ENCODE results near the gene OR52N5. TPM values are rescaled to one million over a fixed set of nuclear protein-coding genes. Genes with fewer than 3 reads are reported as not detected.

OR52N5 gene
- total and polyA plus RNA-seq, 4 donors = not detected

GRCh38 chr11:5737091-5737490, 46.1 kb downstream of the OR52N5 start:
- ATAC-seq (ENCODE audit: insufficient read depth, low FRiP score) (no peak), DNase-seq (peak in 1 of 3 donors; percentile 4)

GRCh38 chr11:5736396-5736795, 46.8 kb downstream of the OR52N5 start, which contains the start of gene OR56B1:
Gene OR56B1, plus strand, starts transcription at chr11:5736448. Its CDS starts 69 bp downstream, at chr11:5736517.
- peaks cover 0 to 2% (median 1%) of the 10 kb centered on the region in 4 donors for H3K9me3 ChIP-seq (ENCODE audit: control insufficient read depth in 4 of 4, insufficient read depth in 3 of 4, low read length in 3 of 4)

More at GRCh38 chr11:5737091-5737490, 46.1 kb downstream of the OR52N5 start:
- Histone ChIP-seq H3K27me3 (ENCODE audit: control insufficient read depth in 3 of 3, insufficient read depth in 3 of 3, low read length in 2 of 3) (no peaks in the 10 kb centered on the region), H3K36me3 (ENCODE audit: control insufficient read depth in 4 of 4, insufficient read depth in 4 of 4, low read length in 4 of 4) (no peaks in the 10 kb centered on the region), H3K4me3 (no peak overlapping the region), H3K9ac (ENCODE audit: insufficient read depth in 1 of 2, low read length in 2 of 2) (no peak overlapping the region), H3K9me3 (ENCODE audit: control insufficient read depth in 4 of 4, insufficient read depth in 3 of 4, low read length in 3 of 4) (peaks cover 0 to 6% (median 1%) of the 10 kb centered on the region in 4 donors), H3K27ac (ENCODE audit: low read depth in 1 of 2, low read length in 1 of 2) (no peak overlapping the region), H3K4me1 (ENCODE audit: control insufficient read depth in 5 of 5, insufficient read depth in 5 of 5, low read length in 5 of 5) (no peaks in the 10 kb centered on the region)
- TF ChIP-seq CTCF (IDR thresholded peaks at IDR 0.05; ENCODE audit: control extremely low read depth, extremely low read depth) = no peak

GRCh38 chr11:5727691-5728090, 55.5 kb downstream of the OR52N5 start:
- TF ChIP-seq CTCF (IDR thresholded peaks at IDR 0.05; ENCODE audit: control extremely low read depth, extremely low read depth) = no peak
- 95 to 97% methylated on average over 1 of the region's 1 CpG for WGBS, 2 donors
- ATAC-seq (ENCODE audit: insufficient read depth, low FRiP score) = no peak
- no peaks in the 10 kb centered on the region for H3K27me3 ChIP-seq (ENCODE audit: control insufficient read depth in 3 of 3, insufficient read depth in 3 of 3, low read length in 2 of 3)
- no peak overlapping the region for H3K9ac ChIP-seq (ENCODE audit: insufficient read depth in 1 of 2, low read length in 2 of 2)
- no peaks in the 10 kb centered on the region for H3K9me3 ChIP-seq (ENCODE audit: control insufficient read depth in 4 of 4, insufficient read depth in 3 of 4, low read length in 3 of 4)
- no peak overlapping the region for H3K4me3 ChIP-seq
- H3K4me1 ChIP-seq (ENCODE audit: control insufficient read depth in 5 of 5, insufficient read depth in 5 of 5, low read length in 5 of 5) = no peaks in the 10 kb centered on the region
- no peaks in the 10 kb centered on the region for H3K36me3 ChIP-seq (ENCODE audit: control insufficient read depth in 4 of 4, insufficient read depth in 4 of 4, low read length in 4 of 4)
- DNase-seq = no peak
- H3K27ac ChIP-seq (ENCODE audit: low read depth in 1 of 2, low read length in 1 of 2) = no peak overlapping the region

More at GRCh38 chr11:5736396-5736795, 46.8 kb downstream of the OR52N5 start, which contains the start of gene OR56B1:
- Histone ChIP-seq H3K4me1 (ENCODE audit: control insufficient read depth in 5 of 5, insufficient read depth in 5 of 5, low read length in 5 of 5) (no peaks in the 10 kb centered on the region), H3K27me3 (ENCODE audit: control insufficient read depth in 3 of 3, insufficient read depth in 3 of 3, low read length in 2 of 3) (no peaks in the 10 kb centered on the region), H3K9ac (ENCODE audit: insufficient read depth in 1 of 2, low read length in 2 of 2) (no peak within 1 kb of the TSS), H3K4me3 (no peak within 1 kb of the TSS), H3K27ac (ENCODE audit: low read depth in 1 of 2, low read length in 1 of 2) (no peak within 1 kb of the TSS), H3K36me3 (ENCODE audit: control insufficient read depth in 4 of 4, insufficient read depth in 4 of 4, low read length in 4 of 4) (no peaks in the 10 kb centered on the region)
- 92 to 96% methylated on average over 1 of the region's 1 CpG for WGBS, 2 donors
- ATAC-seq (ENCODE audit: insufficient read depth, low FRiP score) = no peak
- DNase-seq = no peak
- TF ChIP-seq CTCF (IDR thresholded peaks at IDR 0.05; ENCODE audit: control extremely low read depth, extremely low read depth) = no peak

- ATAC-seq (ENCODE audit: insufficient read depth, low FRiP score) (no peak), DNase-seq (no peak)
- TF ChIP-seq CTCF (IDR thresholded peaks at IDR 0.05; ENCODE audit: control extremely low read depth, extremely low read depth) = no peak
- Histone ChIP-seq H3K9ac (ENCODE audit: insufficient read depth in 1 of 2, low read length in 2 of 2) (no peak overlapping the region), H3K36me3 (ENCODE audit: control insufficient read depth in 4 of 4, insufficient read depth in 4 of 4, low read length in 4 of 4) (no peaks in the 10 kb centered on the region), H3K27ac (ENCODE audit: low read depth in 1 of 2, low read length in 1 of 2) (no peak overlapping the region), H3K27me3 (ENCODE audit: control insufficient read depth in 3 of 3, insufficient read depth in 3 of 3, low read length in 2 of 3) (no peaks in the 10 kb centered on the region), H3K4me3 (no peak overlapping the region), H3K4me1 (ENCODE audit: control insufficient read depth in 5 of 5, insufficient read depth in 5 of 5, low read length in 5 of 5) (no peaks in the 10 kb centered on the region), H3K9me3 (ENCODE audit: control insufficient read depth in 4 of 4, insufficient read depth in 3 of 4, low read length in 3 of 4) (no peaks in the 10 kb centered on the region)
- WGBS, 2 donors = 93 to 96% methylated on average over 1 of the region's 1 CpG
Observed at GRCh38 chr11:5726351-5726750, 56.8 kb downstream of the OR52N5 start.

Data from lung (tissue), 12 donors.